Lung (tissue), 12 donors: ENCODE results near the gene NAALADL2. TPM values are rescaled to one million over a fixed set of nuclear protein-coding genes. Genes with fewer than 3 reads are reported as not detected.

ENCODE experiments used
- ATAC-seq: fragments of 200-7000 bp; cut with Tn5 transposase; one replicate; pipeline ENCODE4 v1.9.1; 2020; ENCODE audit warnings: moderate number of reproducible peaks; ENCODE audit not compliant: insufficient read depth, low FRiP score
- DNase-seq, 3 donors: peaks; one replicate each; pipeline ENCODE4 v3.0.0-alpha.2; 2013 to 2017
- H3K27ac ChIP-seq, 2 donors: one replicate each; pipeline ENCODE4 v1.5.1; 2013; ENCODE audit warnings: mild to moderate bottlenecking in 2 of 2, moderate library complexity in 2 of 2, control low read depth in 1 of 2, inconsistent platforms in 1 of 2, low read depth in 1 of 2, low read length in 1 of 2
- H3K27me3 ChIP-seq, 3 donors: one replicate each; pipeline ENCODE4 v1.5.1; 2013; ENCODE audit warnings: low read length in 2 of 3; ENCODE audit not compliant: control insufficient read depth in 3 of 3, insufficient read depth in 3 of 3
- H3K36me3 ChIP-seq, 4 donors: one replicate each; pipeline ENCODE4 v1.5.1; 2013; ENCODE audit warnings: low read length in 4 of 4, mild to moderate bottlenecking in 1 of 4, moderate library complexity in 1 of 4; ENCODE audit not compliant: control insufficient read depth in 4 of 4, insufficient read depth in 4 of 4
- H3K4me1 ChIP-seq, 5 donors: one replicate each; pipeline ENCODE4 v1.5.1; 2013; ENCODE audit warnings: low read length in 5 of 5, mild to moderate bottlenecking in 2 of 5, moderate library complexity in 1 of 5; ENCODE audit not compliant: control insufficient read depth in 5 of 5, insufficient read depth in 5 of 5
- H3K4me3 ChIP-seq: one replicate; pipeline ENCODE4 v1.5.1; 2013; ENCODE audit warnings: mild to moderate bottlenecking, control low read depth, moderate library complexity
- H3K9ac ChIP-seq, 2 donors: one replicate each; pipeline ENCODE4 v1.5.1; 2013; ENCODE audit warnings: low read length in 2 of 2, control low read depth in 1 of 2; ENCODE audit not compliant: insufficient read depth in 1 of 2
- H3K9me3 ChIP-seq, 4 donors: one replicate each; pipeline ENCODE4 v1.5.1; 2013; ENCODE audit warnings: low read length in 3 of 4, mild to moderate bottlenecking in 1 of 4, moderate library complexity in 1 of 4; ENCODE audit not compliant: control insufficient read depth in 4 of 4, insufficient read depth in 3 of 4
- WGBS, 2 donors: extraction: QIAGEN DNeasy Blood & Tissue Kit; methylation state at CpG; one replicate each; pipeline ENCODE4 v1.1.7; 2013; 5-methylcytosine and 5-hydroxymethylcytosine counted together
- polyA plus RNA-seq, 2 donors: library from polyadenylated mRNA; stranded (reverse); fragments of 200-250 nt; gene quantifications; one replicate each; pipeline ENCODE4 v1.2.1, GENCODE V29; 2013
- total RNA-seq, 2 donors: library from RNA; depleted of rRNA in 1 of 2; stranded (reverse); fragments of >200 nt in 1 of 2; gene quantifications; one replicate each; pipeline ENCODE4 v1.2.1, GENCODE V29; 2014 to 2021
- TF ChIP-seq, protein P1 (sequence below): IDR thresholded peaks from 2 replicates; pipeline ENCODE4 v1.5.1; 2012; ENCODE audit warnings: mild to moderate bottlenecking; ENCODE audit errors: control extremely low read depth, extremely low read depth
- donor health status: control.
- donor health status: control.
- donor health status: Bipolar disorder and iron deficiency.
- donor health status: healthy.
- donor health status: DM: yes; HTN: yes; CAD: no.

The NAALADL2 gene
- total and polyA plus RNA-seq, 4 donors, result 0.49 to 46.7 (median 4.7) TPM

- H3K4me3 ChIP-seq, result no peak overlapping the region
- no peaks in the 10 kb centered on the region for H3K27me3 ChIP-seq
- TF ChIP-seq, protein P1, sequence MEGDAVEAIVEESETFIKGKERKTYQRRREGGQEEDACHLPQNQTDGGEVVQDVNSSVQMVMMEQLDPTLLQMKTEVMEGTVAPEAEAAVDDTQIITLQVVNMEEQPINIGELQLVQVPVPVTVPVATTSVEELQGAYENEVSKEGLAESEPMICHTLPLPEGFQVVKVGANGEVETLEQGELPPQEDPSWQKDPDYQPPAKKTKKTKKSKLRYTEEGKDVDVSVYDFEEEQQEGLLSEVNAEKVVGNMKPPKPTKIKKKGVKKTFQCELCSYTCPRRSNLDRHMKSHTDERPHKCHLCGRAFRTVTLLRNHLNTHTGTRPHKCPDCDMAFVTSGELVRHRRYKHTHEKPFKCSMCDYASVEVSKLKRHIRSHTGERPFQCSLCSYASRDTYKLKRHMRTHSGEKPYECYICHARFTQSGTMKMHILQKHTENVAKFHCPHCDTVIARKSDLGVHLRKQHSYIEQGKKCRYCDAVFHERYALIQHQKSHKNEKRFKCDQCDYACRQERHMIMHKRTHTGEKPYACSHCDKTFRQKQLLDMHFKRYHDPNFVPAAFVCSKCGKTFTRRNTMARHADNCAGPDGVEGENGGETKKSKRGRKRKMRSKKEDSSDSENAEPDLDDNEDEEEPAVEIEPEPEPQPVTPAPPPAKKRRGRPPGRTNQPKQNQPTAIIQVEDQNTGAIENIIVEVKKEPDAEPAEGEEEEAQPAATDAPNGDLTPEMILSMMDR, result no peak
- 90 to 93% methylated on average over 5 of the region's 5 CpGs for WGBS, 2 donors
- ATAC-seq (no peak), DNase-seq (no peak)
- no peak overlapping the region for H3K9ac ChIP-seq
- H3K27ac ChIP-seq, result no peak overlapping the region
- H3K9me3 ChIP-seq, result no peaks in the 10 kb centered on the region
- no peaks in the 10 kb centered on the region for H3K4me1 ChIP-seq
- H3K36me3 ChIP-seq, result no peaks in the 10 kb centered on the region
These were observed 567.7 kb downstream of the NAALADL2 start for GRCh38 chr3:175426805-175427204.

DNA sequence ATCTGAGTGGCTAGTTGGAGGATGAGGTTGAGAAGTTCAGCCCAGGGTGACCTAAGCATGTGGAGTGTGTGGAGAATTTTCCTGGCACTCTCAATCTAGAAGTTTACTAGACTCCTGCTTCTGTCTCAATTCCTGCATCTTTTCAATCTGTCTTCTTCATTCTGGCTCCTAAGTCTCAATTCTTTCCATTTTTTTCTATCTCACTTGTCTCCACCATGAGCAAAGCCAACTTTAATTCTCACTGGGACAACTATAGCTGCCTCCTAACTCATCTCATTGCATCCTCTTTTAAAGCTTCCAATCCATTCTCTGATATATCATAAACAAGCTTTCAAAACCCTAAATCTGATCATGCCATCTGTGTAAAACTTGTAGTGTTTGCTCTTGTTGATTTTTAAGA, 569.3 kb downstream of the NAALADL2 start:
- H3K9me3 ChIP-seq, result no peaks in the 10 kb centered on the region
- H3K9ac ChIP-seq, result no peak overlapping the region
- DNase-seq, result no peak
- no peaks in the 10 kb centered on the region for H3K4me1 ChIP-seq
- ATAC-seq, result no peak
- H3K36me3 ChIP-seq, result no peaks in the 10 kb centered on the region
- H3K27ac ChIP-seq, result no peak overlapping the region
- TF ChIP-seq, protein P1, result no peak
- H3K27me3 ChIP-seq, result no peaks in the 10 kb centered on the region
- H3K4me3 ChIP-seq, result no peak overlapping the region

DNA sequence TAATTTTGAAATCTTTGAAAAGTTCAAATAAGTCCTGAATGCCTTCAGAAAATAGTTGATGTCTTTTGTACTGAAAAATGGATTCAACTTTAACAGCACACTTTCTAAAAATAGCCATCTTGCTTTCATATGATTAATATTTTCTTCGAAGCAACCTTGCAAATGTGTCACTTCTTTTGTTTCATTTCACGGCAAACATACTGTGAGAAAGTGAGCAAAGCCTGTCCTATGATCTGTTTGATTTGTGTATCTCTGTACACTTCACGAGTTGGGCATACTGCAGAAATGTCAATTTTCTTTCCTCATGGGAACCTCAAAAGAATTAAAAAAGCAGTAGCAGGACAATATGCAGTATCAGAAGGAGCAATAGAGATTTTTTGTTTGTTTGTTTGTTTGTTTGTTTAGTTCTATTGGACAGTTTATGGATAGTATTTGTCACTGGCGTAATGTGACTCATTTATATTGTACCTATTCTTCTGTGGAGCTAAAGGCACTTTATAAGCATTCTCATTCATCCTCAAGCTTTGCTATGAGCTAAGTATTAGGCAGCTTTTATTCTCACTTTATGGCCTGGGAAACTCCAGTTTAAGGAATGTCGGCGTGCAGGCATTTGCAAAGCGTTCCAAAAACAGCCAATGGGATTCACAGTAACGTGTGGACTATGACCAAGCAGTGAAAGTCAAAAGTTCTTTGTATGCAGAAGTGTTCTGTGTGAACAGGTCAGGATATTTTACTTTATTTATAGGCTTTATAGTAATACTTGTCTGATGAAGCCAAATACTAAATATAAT, 572.0 kb downstream of the NAALADL2 start:
- Histone ChIP-seq H3K9ac (no peak overlapping the region), H3K4me3 (no peak overlapping the region), H3K36me3 (no peaks in the 10 kb centered on the region), H3K9me3 (no peaks in the 10 kb centered on the region), H3K27ac (no peak overlapping the region), H3K4me1 (no peaks in the 10 kb centered on the region), H3K27me3 (no peaks in the 10 kb centered on the region)
- DNase-seq, result peak in 1 of 3 donors; percentile 18
- 72% methylated on average over 8 of the region's 8 CpGs for WGBS, 2 donors
- ATAC-seq, result no peak
- TF ChIP-seq, protein P1, result no peak
